ENCODE data around the gene SPOCD1. TPM values are rescaled to one million over a fixed set of nuclear protein-coding genes. Genes with fewer than 3 reads are reported as not detected.

SPOCD1 gene
- polyA plus RNA-seq, 3 donors, result not detected

- H3K9me3 Mint-ChIP-seq, result peaks cover 0 to 1% (median 0%) of the 10 kb centered on the region in 7 donors
- no peaks in the 10 kb centered on the region for H3K36me3 ChIP-seq (replicated peaks in 1 of 2; ENCODE audit: control insufficient read depth in 1 of 2, insufficient read depth in 2 of 2, low read length in 2 of 2)
- H4K20me1 ChIP-seq (ENCODE audit: insufficient read depth, low read length), result no peaks in the 10 kb centered on the region
- H3K79me2 ChIP-seq (ENCODE audit: insufficient read depth, low read length), result no peaks in the 10 kb centered on the region
- 78% methylated on average over 4 of the region's 4 CpGs for WGBS (ENCODE audit: insufficient coverage)
- no peak overlapping the region for H3K27ac Mint-ChIP-seq
- no peak overlapping the region for H3K4me2 ChIP-seq (replicated peaks; ENCODE audit: extremely low read depth, low read length, poor library complexity, severe bottlenecking)
- peaks cover 5 to 11% of the 10 kb centered on the region in 2 donors for H3K4me1 ChIP-seq (ENCODE audit: control insufficient read depth in 1 of 2, insufficient read depth in 2 of 2, low read length in 2 of 2)
- no peaks in the 10 kb centered on the region for H3K9me3 ChIP-seq (replicated peaks in 1 of 2; ENCODE audit: control insufficient read depth in 1 of 2, insufficient read depth in 1 of 2, low read length in 2 of 2)
- H3K36me3 Mint-ChIP-seq, result no peaks in the 10 kb centered on the region
- peaks cover 15 to 39% (median 32%) of the 10 kb centered on the region in 3 donors for H3K27me3 Mint-ChIP-seq (ENCODE audit: low read depth in 3 of 3)
- H3K4me1 Mint-ChIP-seq, result peaks cover 18% of the 10 kb centered on the region
- H3K4me3 Mint-ChIP-seq, result no peak overlapping the region
- no peak for TF ChIP-seq CTCF (IDR thresholded peaks at IDR 0.05)
- no peak overlapping the region for H3K27ac ChIP-seq (ENCODE audit: low read depth in 1 of 2, low read length in 2 of 2)
- H3K27me3 ChIP-seq (ENCODE audit: control insufficient read depth in 2 of 2, insufficient read depth in 2 of 2, low read length in 2 of 2), result peaks cover 0 to 21% of the 10 kb centered on the region in 2 donors
- no peak overlapping the region for H3K9ac ChIP-seq (ENCODE audit: insufficient read depth, low read length, poor library complexity, severe bottlenecking)
- intact Hi-C loops (cut with micrococcal nuclease), result no loop called here
- H3K4me3 ChIP-seq (replicated peaks in 1 of 3; ENCODE audit: low read depth in 2 of 3, low read length in 3 of 3), result no peak overlapping the region
- no peak for DNase-seq
- H2AFZ ChIP-seq (ENCODE audit: insufficient read depth, low read depth, low read length, poor library complexity, severe bottlenecking), result no peak overlapping the region
Measured at GRCh38 chr1:31748365-31748764, 67.5 kb downstream of the SPOCD1 start.

GRCh38 chr1:31747304-31747703 is 68.5 kb downstream of the SPOCD1 start:
- H3K27ac Mint-ChIP-seq, result no peak overlapping the region
- Histone ChIP-seq H3K27ac (ENCODE audit: low read depth in 1 of 2, low read length in 2 of 2) (no peak overlapping the region), H3K79me2 (ENCODE audit: insufficient read depth, low read length) (no peaks in the 10 kb centered on the region), H3K27me3 (ENCODE audit: control insufficient read depth in 2 of 2, insufficient read depth in 2 of 2, low read length in 2 of 2) (peaks cover 0 to 16% of the 10 kb centered on the region in 2 donors), H3K4me1 (ENCODE audit: control insufficient read depth in 1 of 2, insufficient read depth in 2 of 2, low read length in 2 of 2) (peaks cover 5 to 11% of the 10 kb centered on the region in 2 donors), H3K4me3 (replicated peaks in 1 of 3; ENCODE audit: low read depth in 2 of 3, low read length in 3 of 3) (no peak overlapping the region), H3K36me3 (replicated peaks in 1 of 2; ENCODE audit: control insufficient read depth in 1 of 2, insufficient read depth in 2 of 2, low read length in 2 of 2) (no peaks in the 10 kb centered on the region), H4K20me1 (ENCODE audit: insufficient read depth, low read length) (no peaks in the 10 kb centered on the region), H3K9me3 (replicated peaks in 1 of 2; ENCODE audit: control insufficient read depth in 1 of 2, insufficient read depth in 1 of 2, low read length in 2 of 2) (no peaks in the 10 kb centered on the region), H3K9ac (ENCODE audit: insufficient read depth, low read length, poor library complexity, severe bottlenecking) (no peak overlapping the region), H3K4me2 (replicated peaks; ENCODE audit: extremely low read depth, low read length, poor library complexity, severe bottlenecking) (no peak overlapping the region), H2AFZ (ENCODE audit: insufficient read depth, low read depth, low read length, poor library complexity, severe bottlenecking) (no peak overlapping the region)
- DNase-seq, result no peak
- H3K27me3 Mint-ChIP-seq (ENCODE audit: low read depth in 3 of 3), result peaks cover 15 to 31% (median 24%) of the 10 kb centered on the region in 3 donors
- H3K4me3 Mint-ChIP-seq, result peak overlapping the region in 1 of 2 donors; percentile 8
- intact Hi-C loops (cut with micrococcal nuclease), result no loop called here
- no peak for TF ChIP-seq CTCF (IDR thresholded peaks at IDR 0.05)
- peaks cover 0 to 1% (median 0%) of the 10 kb centered on the region in 7 donors for H3K9me3 Mint-ChIP-seq
- peaks cover 18% of the 10 kb centered on the region for H3K4me1 Mint-ChIP-seq
- no peaks in the 10 kb centered on the region for H3K36me3 Mint-ChIP-seq
- WGBS (ENCODE audit: insufficient coverage), result 80% methylated on average over 1 of the region's 1 CpG

Measured in CD14-positive monocyte (primary cell).